Neural progenitor cell (in vitro differentiated cells): Measurements from ENCODE around the gene CD151. TPM values are rescaled to one million over a fixed set of nuclear protein-coding genes. Genes with fewer than 3 reads are reported as not detected.

Experiments
- DNase-seq: peaks from one replicate; pipeline ENCODE4 v3.0.0-alpha.2; 2016; ENCODE audit warnings: low spot score
- H2AFZ ChIP-seq: fragments of 200-600 bp; sonication (generic); replicated peaks from 2 replicates; pipeline ENCODE4 v1.6.1; 2016; ENCODE audit warnings: antibody characterized with exemption
- H3F3A ChIP-seq: fragments of 200-600 bp; sonication (generic); 2 replicates; pipeline ENCODE4 v1.6.1; 2016; ENCODE audit warnings: antibody characterized with exemption, low read depth
- H3K27ac ChIP-seq: fragments of 200-600 bp; sonication (generic); 2 replicates; pipeline ENCODE4 v1.5.1; 2016; ENCODE audit warnings: mild to moderate bottlenecking
- H3K27me3 ChIP-seq: fragments of 200-600 bp; sonication (generic); 2 replicates; pipeline ENCODE4 v1.6.1; 2016; ENCODE audit warnings: mild to moderate bottlenecking, moderate library complexity
- H3K36me3 ChIP-seq: fragments of 200-600 bp; sonication (generic); 2 replicates; pipeline ENCODE4 v1.5.1; 2016
- H3K4me1 ChIP-seq: fragments of 200-600 bp; sonication (generic); 2 replicates; pipeline ENCODE4 v1.6.1; 2016; ENCODE audit warnings: mixed run types
- H3K4me2 ChIP-seq: fragments of 200-600 bp; sonication (generic); 2 replicates; pipeline ENCODE4 v1.6.1; 2016
- H3K4me3 ChIP-seq: fragments of 200-600 bp; sonication (generic); 2 replicates; pipeline ENCODE4 v1.5.1; 2016
- H3K79me2 ChIP-seq: fragments of 200-600 bp; sonication (generic); 2 replicates; pipeline ENCODE4 v1.6.1; 2016; ENCODE audit warnings: low read depth
- H3K9ac ChIP-seq: fragments of 200-600 bp; sonication (generic); 2 replicates; pipeline ENCODE4 v1.6.1; 2016
- H3K9me3 ChIP-seq: fragments of 200-600 bp; sonication (generic); 2 replicates; pipeline ENCODE4 v1.5.1; 2016; ENCODE audit warnings: low read depth
- H4K20me1 ChIP-seq: fragments of 200-600 bp; sonication (generic); 2 replicates; pipeline ENCODE4 v1.6.1; 2016; ENCODE audit warnings: low read depth
- H3K27ac Mint-ChIP-seq: 3 replicates; pipeline ENCODE4 v1.8.0; 2021; ENCODE audit warnings: mixed read lengths
- H3K27me3 Mint-ChIP-seq: 2 replicates; pipeline ENCODE4 v1.8.0; 2022; ENCODE audit warnings: low read depth, mild to moderate bottlenecking, inconsistent platforms, moderate library complexity, mixed read lengths; ENCODE audit not compliant: insufficient read depth
- H3K36me3 Mint-ChIP-seq: 3 replicates; pipeline ENCODE4 v1.8.0; 2021; ENCODE audit warnings: mixed read lengths
- H3K4me1 Mint-ChIP-seq: 3 replicates; pipeline ENCODE4 v1.8.0; 2021; ENCODE audit warnings: mixed read lengths
- H3K4me3 Mint-ChIP-seq: 3 replicates; pipeline ENCODE4 v1.8.0; 2021; ENCODE audit warnings: mild to moderate bottlenecking, moderate library complexity, mixed read lengths
- H3K9me3 Mint-ChIP-seq: 3 replicates; pipeline ENCODE4 v1.8.0; 2020; ENCODE audit warnings: mixed read lengths
- EZH2 ChIP-seq: fragments of 200-600 bp; sonication (generic); IDR thresholded peaks from 2 replicates; pipeline ENCODE4 v1.6.1; 2017; ENCODE audit warnings: antibody characterized with exemption, mild to moderate bottlenecking, moderate library complexity
- EZH2phosphoT487 ChIP-seq: fragments of 200-600 bp; sonication (generic); IDR thresholded peaks from 2 replicates; pipeline ENCODE4 v1.6.1; 2017; ENCODE audit warnings: antibody characterized with exemption
- total RNA-seq: library from RNA; depleted of rRNA; stranded (reverse); fragments of >200 nt; gene quantifications from 2 replicates; pipeline ENCODE4 v1.2.3, GENCODE V29; 2015; ENCODE audit warnings: low replicate concordance
- TF ChIP-seq, protein P1 (sequence below): fragments of 200-600 bp; sonication (generic); IDR thresholded peaks from 2 replicates; pipeline ENCODE4 v1.5.1; 2017; ENCODE audit warnings: antibody characterized with exemption, mild to moderate bottlenecking

Gene CD151
- total RNA-seq, 1 donor from 2014 or later, result 37.4 TPM

DNA sequence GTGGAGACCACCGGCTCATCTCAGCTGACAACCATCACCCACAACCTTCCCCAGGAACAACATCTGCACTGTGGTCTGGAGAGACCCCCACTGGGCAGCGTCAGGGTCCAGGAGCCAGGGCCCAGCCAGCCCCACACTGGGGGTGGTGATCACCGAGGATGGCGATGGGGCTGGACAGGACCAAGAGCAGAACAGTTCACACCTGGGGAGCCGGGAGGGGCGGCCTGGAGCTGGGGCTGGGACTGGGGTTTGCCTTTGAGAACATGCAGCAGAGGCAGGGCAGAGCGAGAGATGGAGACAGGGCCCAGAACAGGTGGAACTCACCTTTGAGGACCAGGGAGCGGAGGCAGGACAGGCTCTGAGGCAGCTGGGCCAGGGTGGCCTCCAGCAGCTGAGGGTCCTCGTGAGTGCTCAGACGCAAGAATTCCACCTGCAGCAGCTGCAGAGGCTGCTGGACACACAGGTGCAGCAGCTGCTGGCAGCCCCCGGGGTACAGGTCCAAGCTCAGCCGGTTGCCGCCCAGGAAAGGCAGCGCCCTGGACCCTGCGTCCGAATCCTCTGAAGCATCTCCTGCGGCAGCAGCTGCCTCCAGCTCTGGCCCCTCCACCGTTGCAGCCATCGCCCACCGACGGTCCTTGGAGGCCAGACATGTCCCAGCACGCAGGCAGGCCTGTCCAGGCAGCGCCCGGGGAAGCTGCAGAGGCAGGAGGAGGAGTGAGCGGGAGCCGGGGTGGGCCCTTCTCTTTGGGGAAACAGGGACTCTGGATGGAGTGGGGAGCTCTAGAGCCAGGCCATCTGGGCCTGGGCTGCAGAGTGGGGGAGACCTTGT is 28.8 kb upstream of the CD151 start:
- H3K27ac Mint-ChIP-seq, result no peak overlapping the region
- Histone ChIP-seq H4K20me1 (peaks cover 15% of the 10 kb centered on the region), H3K9ac (peak overlapping the region; percentile 22), H3K4me3 (peak overlapping the region; percentile 72), H3K79me2 (peaks cover 20% of the 10 kb centered on the region), H3F3A (peaks cover 30% of the 10 kb centered on the region), H3K4me2 (peak overlapping the region; percentile 94), H3K9me3 (no peaks in the 10 kb centered on the region), H3K36me3 (no peaks in the 10 kb centered on the region), H2AFZ (no peak overlapping the region), H3K27me3 (no peaks in the 10 kb centered on the region), H3K4me1 (peaks cover 12% of the 10 kb centered on the region), H3K27ac (no peak overlapping the region)
- no peak for DNase-seq
- H3K27me3 Mint-ChIP-seq, result peaks cover 2% of the 10 kb centered on the region
- TF ChIP-seq, protein P1, sequence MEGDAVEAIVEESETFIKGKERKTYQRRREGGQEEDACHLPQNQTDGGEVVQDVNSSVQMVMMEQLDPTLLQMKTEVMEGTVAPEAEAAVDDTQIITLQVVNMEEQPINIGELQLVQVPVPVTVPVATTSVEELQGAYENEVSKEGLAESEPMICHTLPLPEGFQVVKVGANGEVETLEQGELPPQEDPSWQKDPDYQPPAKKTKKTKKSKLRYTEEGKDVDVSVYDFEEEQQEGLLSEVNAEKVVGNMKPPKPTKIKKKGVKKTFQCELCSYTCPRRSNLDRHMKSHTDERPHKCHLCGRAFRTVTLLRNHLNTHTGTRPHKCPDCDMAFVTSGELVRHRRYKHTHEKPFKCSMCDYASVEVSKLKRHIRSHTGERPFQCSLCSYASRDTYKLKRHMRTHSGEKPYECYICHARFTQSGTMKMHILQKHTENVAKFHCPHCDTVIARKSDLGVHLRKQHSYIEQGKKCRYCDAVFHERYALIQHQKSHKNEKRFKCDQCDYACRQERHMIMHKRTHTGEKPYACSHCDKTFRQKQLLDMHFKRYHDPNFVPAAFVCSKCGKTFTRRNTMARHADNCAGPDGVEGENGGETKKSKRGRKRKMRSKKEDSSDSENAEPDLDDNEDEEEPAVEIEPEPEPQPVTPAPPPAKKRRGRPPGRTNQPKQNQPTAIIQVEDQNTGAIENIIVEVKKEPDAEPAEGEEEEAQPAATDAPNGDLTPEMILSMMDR, result no peak
- TF ChIP-seq EZH2phosphoT487, result no peak
- TF ChIP-seq EZH2, result no peak
- H3K9me3 Mint-ChIP-seq, result no peaks in the 10 kb centered on the region
- H3K4me1 Mint-ChIP-seq, result peaks cover 16% of the 10 kb centered on the region
- H3K36me3 Mint-ChIP-seq, result no peaks in the 10 kb centered on the region
- H3K4me3 Mint-ChIP-seq, result peak overlapping the region; percentile 83

DNA sequence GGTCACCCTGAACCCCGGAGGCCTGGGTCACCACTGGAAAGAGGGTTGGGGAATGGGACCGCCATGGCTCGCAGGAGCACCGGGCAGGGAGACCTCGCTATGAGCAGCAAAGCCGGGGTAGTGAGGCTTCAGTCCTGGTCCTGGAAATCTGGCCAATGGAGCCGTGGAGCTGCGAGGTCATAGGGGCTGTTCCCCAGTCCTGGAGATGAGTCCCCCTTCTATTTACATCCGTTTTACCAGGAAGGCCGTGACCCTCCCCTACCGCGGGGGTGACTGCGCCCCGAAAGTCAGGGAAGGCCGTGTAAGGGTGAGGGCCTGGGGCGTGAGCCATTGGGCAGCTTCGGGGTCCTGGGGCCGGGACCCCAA is 28.2 kb upstream of the CD151 start:
- Histone ChIP-seq H3K9me3 (no peaks in the 10 kb centered on the region), H3K4me3 (peak overlapping the region; percentile 72), H3K9ac (peak overlapping the region; percentile 22), H3K27ac (no peak overlapping the region), H3K79me2 (peaks cover 23% of the 10 kb centered on the region), H3K4me2 (peak overlapping the region; percentile 94), H3K4me1 (peaks cover 12% of the 10 kb centered on the region), H4K20me1 (peaks cover 9% of the 10 kb centered on the region), H3K27me3 (no peaks in the 10 kb centered on the region), H2AFZ (peak overlapping the region; percentile 53), H3F3A (peaks cover 28% of the 10 kb centered on the region), H3K36me3 (no peaks in the 10 kb centered on the region)
- Mint-ChIP-seq H3K4me3 (peak overlapping the region; percentile 83), H3K9me3 (no peaks in the 10 kb centered on the region), H3K27ac (no peak overlapping the region), H3K27me3 (peaks cover 2% of the 10 kb centered on the region), H3K36me3 (no peaks in the 10 kb centered on the region), H3K4me1 (peaks cover 17% of the 10 kb centered on the region)
- no peak for DNase-seq
- TF ChIP-seq EZH2, result no peak
- no peak for TF ChIP-seq EZH2phosphoT487
- TF ChIP-seq, protein P1, result no peak

DNA sequence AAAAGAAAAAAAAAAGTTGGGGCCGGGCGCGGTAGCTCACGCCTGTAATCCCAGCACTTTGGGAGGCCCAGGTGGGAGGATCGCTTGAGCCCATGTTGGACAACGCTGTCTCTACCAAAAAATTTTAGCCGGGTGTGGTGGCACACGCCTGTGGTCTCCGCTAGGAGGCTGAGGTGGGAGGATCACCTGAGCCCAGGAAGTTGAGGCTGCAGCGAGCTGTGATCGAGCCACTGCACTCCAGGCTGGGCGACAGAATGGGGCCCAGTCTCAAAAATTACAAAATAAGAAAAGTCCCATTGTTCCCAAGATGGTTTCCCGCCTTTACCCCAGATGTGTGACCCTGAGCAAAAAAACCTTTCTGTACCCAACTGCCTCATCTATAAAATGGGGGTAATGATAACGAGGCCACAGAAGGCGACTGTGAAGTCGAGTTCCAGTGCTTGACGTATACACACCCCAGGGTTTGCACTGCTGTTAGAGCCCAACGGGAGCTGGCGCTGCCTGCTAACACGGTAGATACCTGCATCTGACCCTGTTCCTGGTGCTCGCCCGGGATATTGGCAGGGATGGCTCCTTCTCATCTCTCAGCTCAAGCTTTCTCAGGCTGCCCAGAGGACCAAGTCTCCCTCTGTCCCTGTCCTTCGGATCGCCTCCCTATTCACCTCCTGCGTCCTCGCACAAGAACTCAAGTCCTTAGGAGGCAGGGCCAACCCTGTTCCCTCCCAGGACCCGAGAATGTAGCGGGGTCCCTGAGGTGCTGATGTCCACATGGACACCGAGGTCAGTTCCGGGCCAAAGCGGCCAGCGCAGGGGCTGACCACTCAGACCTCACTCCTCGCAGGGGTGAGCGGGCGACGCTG is 24.1 kb upstream of the CD151 start:
- TF ChIP-seq, protein P1, result no peak
- TF ChIP-seq EZH2phosphoT487, result no peak
- TF ChIP-seq EZH2, result no peak
- Mint-ChIP-seq H3K27me3 (peaks cover 3% of the 10 kb centered on the region), H3K36me3 (peaks cover 8% of the 10 kb centered on the region), H3K4me1 (peaks cover 27% of the 10 kb centered on the region), H3K27ac (peak overlapping the region; percentile 87), H3K9me3 (no peaks in the 10 kb centered on the region), H3K4me3 (peak overlapping the region; percentile 94)
- no peak for DNase-seq
- peaks cover 47% of the 10 kb centered on the region for H3K79me2 ChIP-seq
- H3K4me1 ChIP-seq, result peaks cover 21% of the 10 kb centered on the region
- H3K27me3 ChIP-seq, result no peaks in the 10 kb centered on the region
- H3K4me2 ChIP-seq, result peak overlapping the region; percentile 90
- H3K9ac ChIP-seq, result peak overlapping the region; percentile 91
- H3K4me3 ChIP-seq, result peak overlapping the region; percentile 86
- peaks cover 32% of the 10 kb centered on the region for H4K20me1 ChIP-seq
- H2AFZ ChIP-seq, result peak overlapping the region; percentile 97
- H3K27ac ChIP-seq, result peak overlapping the region; percentile 31
- peaks cover 3% of the 10 kb centered on the region for H3K36me3 ChIP-seq
- no peaks in the 10 kb centered on the region for H3K9me3 ChIP-seq
- peaks cover 57% of the 10 kb centered on the region for H3F3A ChIP-seq
